Endothelial cell of umbilical vein (primary cell): ENCODE measurements around the gene HOXB3.

ENCODE experiments used
- EZH2 ChIP-seq: IDR thresholded peaks from 2 replicates; pipeline ENCODE4 v1.6.1; 2012; ENCODE audit warnings: borderline replicate concordance, low read depth, mild to moderate bottlenecking, moderate library complexity, low read length, inconsistent platforms; ENCODE audit not compliant: severe bottlenecking
- MYC ChIP-seq: IDR thresholded peaks from one replicate; pipeline ENCODE4 v1.6.1; 2011; ENCODE audit warnings: mild to moderate bottlenecking, low read depth, low read length
- POLR2A ChIP-seq: IDR thresholded peaks from 2 replicates; pipeline ENCODE4 v1.6.1; 2012; ENCODE audit warnings: low read depth, mild to moderate bottlenecking, control low read depth, low read length
- POLR2AphosphoS5 ChIP-seq: IDR thresholded peaks from 2 replicates; pipeline ENCODE4 v1.6.1; 2012; ENCODE audit warnings: low read depth, mild to moderate bottlenecking, control low read depth, low read length, moderate library complexity; ENCODE audit not compliant: insufficient read depth
- TF ChIP-seq, protein P1 (sequence below), 2 donors: IDR thresholded peaks; 1 replicate in 1 of 2; 2 replicates in 1 of 2; pipeline ENCODE4 v1.5.1; 2011; ENCODE audit warnings: low read length in 2 of 2, mild to moderate bottlenecking in 2 of 2, moderate library complexity in 2 of 2, control low read depth in 1 of 2, inconsistent platforms in 1 of 2, low read depth in 1 of 2; ENCODE audit not compliant: insufficient read depth in 1 of 2; ENCODE audit errors: extremely low read depth in 1 of 2
- TF ChIP-seq, protein P2 (sequence below): IDR thresholded peaks from 2 replicates; pipeline ENCODE4 v1.6.1; 2011; ENCODE audit not compliant: insufficient read depth, insufficient read length

DNA sequence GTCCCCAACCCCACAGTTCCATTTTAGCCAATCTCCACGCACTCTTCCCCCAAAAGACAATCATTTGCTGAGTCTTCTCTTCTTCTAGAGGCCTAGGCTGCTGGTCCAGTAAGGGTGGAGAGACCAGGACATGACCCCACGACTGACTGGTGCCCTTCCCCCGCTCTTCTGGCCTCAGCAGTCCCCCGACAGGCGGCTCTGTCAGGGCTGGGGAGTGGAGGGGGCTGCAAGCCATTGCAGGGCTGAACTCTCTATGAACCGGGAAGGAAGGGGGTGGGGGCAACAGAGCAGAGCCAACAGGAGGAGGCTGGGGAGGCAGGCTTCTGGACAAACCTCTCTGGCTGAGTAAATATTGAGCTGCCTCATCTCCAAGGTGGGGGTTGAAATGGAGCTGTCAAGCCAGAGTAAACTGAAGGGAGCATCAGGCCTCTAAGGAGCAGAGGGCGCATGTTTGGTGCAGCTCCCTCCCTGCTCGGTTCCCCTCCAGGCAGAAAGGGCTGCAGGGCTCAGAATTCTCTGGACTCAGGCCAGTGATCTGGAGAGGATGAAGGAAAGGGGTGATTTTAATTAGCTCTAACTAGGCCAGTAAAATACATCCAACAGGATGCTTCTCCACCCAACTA, 67.9 kb downstream of the HOXB3 start:
- TF ChIP-seq, protein P1, sequence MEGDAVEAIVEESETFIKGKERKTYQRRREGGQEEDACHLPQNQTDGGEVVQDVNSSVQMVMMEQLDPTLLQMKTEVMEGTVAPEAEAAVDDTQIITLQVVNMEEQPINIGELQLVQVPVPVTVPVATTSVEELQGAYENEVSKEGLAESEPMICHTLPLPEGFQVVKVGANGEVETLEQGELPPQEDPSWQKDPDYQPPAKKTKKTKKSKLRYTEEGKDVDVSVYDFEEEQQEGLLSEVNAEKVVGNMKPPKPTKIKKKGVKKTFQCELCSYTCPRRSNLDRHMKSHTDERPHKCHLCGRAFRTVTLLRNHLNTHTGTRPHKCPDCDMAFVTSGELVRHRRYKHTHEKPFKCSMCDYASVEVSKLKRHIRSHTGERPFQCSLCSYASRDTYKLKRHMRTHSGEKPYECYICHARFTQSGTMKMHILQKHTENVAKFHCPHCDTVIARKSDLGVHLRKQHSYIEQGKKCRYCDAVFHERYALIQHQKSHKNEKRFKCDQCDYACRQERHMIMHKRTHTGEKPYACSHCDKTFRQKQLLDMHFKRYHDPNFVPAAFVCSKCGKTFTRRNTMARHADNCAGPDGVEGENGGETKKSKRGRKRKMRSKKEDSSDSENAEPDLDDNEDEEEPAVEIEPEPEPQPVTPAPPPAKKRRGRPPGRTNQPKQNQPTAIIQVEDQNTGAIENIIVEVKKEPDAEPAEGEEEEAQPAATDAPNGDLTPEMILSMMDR (IDR thresholded peaks at IDR 0.05; ENCODE audit: extremely low read depth in 1 of 2, insufficient read depth in 1 of 2, low read depth in 1 of 2, low read length in 2 of 2), result no peak
- TF ChIP-seq EZH2 (no peak), MYC (no peak), POLR2AphosphoS5 (no peak), POLR2A (no peak)
- TF ChIP-seq, protein P2, sequence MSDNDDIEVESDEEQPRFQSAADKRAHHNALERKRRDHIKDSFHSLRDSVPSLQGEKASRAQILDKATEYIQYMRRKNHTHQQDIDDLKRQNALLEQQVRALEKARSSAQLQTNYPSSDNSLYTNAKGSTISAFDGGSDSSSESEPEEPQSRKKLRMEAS, result no peak
